PFSK-1 (cell line): ENCODE measurements around the gene NTRK1.

ENCODE experiments used
- FOXP2 ChIP-seq: optimal IDR thresholded peaks from 2 replicates; pipeline ENCODE3; 2011; ENCODE audit warnings: borderline replicate concordance, control low read depth, inconsistent platforms; ENCODE audit not compliant: insufficient read depth; ENCODE audit errors: extremely low read length, extremely low read depth
- POLR2AphosphoS5 ChIP-seq: IDR thresholded peaks from 2 replicates; pipeline ENCODE4 v1.6.1; 2012; ENCODE audit warnings: low read depth, mild to moderate bottlenecking, control low read depth, low read length, moderate library complexity
- REST ChIP-seq, 2 experiments: IDR thresholded peaks; 2 replicates each; pipeline versions ENCODE4 v1.6.1 to v1.8.0; 2011 to 2012; ENCODE audit warnings: low read depth in 2 of 2, low read length in 2 of 2, control low read depth in 1 of 2, inconsistent platforms in 1 of 2, mild to moderate bottlenecking in 1 of 2, moderate library complexity in 1 of 2; ENCODE audit not compliant: insufficient read depth in 1 of 2
- SIN3A ChIP-seq: IDR thresholded peaks from 2 replicates; pipeline ENCODE4 v1.6.1; 2012; ENCODE audit warnings: mild to moderate bottlenecking, low read length, moderate library complexity, borderline replicate concordance; ENCODE audit not compliant: insufficient read depth
- TAF1 ChIP-seq: IDR thresholded peaks from 2 replicates; pipeline ENCODE4 v1.6.1; 2012; ENCODE audit warnings: low read length, control low read depth, borderline replicate concordance; ENCODE audit not compliant: insufficient read depth

- TF ChIP-seq POLR2AphosphoS5 (no peak), TAF1 (no peak), FOXP2 (no peak), REST (IDR thresholded peaks at IDR 0.05; ENCODE audit: insufficient read depth in 1 of 2, low read depth in 2 of 2, low read length in 2 of 2) (peak in 1 of 2 experiments; percentile 72; a peak in 2 of 4 replicates), SIN3A (no peak)
Measured at GRCh38 chr1:156860113-156860627, 495 bp upstream of the NTRK1 start.
